Suprapubic skin (tissue), 4 donors: Measurements from ENCODE around the gene OSBPL7.

Experiments used
- CTCF ChIP-seq, 2 donors: fragments of 200-600 bp in 1 of 2; fragments of 450-650 bp in 1 of 2; sonication (generic) in 1 of 2; IDR thresholded peaks; one replicate each; pipeline ENCODE4 v1.5.1; 2016 to 2019; ENCODE audit warnings: antibody characterized with exemption in 2 of 2, mild to moderate bottlenecking in 1 of 2, moderate library complexity in 1 of 2
- EP300 ChIP-seq: sonication (generic); formaldehyde crosslinking; IDR thresholded peaks from one replicate; pipeline ENCODE4 v1.6.1; 2017; ENCODE audit warnings: antibody characterized with exemption
- POLR2A ChIP-seq, 2 donors: fragments of 450-650 bp; IDR thresholded peaks; one replicate each; pipeline ENCODE4 v1.6.1; 2017; ENCODE audit warnings: antibody characterized with exemption in 2 of 2, mild to moderate bottlenecking in 2 of 2, moderate library complexity in 2 of 2
- POLR2AphosphoS5 ChIP-seq, 3 donors: sonication (generic); formaldehyde crosslinking; IDR thresholded peaks; one replicate each; pipeline ENCODE4 v1.6.1; 2017; ENCODE audit warnings: antibody characterized with exemption in 3 of 3

DNA sequence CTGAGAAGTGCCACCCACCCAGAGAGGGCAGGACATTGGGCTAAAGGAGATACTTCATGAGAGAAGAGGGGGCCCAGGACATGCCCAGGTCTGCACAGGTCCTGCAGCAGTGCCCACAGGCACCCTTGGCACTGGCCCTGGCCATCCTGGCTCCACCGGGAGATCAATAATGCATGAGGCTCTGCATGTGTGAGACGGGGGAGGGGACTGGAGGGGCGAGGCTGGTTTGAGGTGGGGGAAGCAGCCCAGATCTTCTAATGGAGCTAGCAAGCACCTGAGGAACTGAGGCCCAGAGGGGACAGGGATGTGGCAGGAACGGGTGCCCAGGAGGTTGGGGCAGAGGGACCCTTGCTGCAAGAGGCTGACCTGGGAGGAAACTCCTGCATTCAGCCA is 567 bp downstream of the OSBPL7 start:
- TF ChIP-seq CTCF (IDR thresholded peaks at IDR 0.05) = no peak
- no peak for TF ChIP-seq POLR2AphosphoS5 (IDR thresholded peaks at IDR 0.05)
- TF ChIP-seq EP300 = no peak
- no peak for TF ChIP-seq POLR2A (IDR thresholded peaks at IDR 0.05)
